ENCODE measurements around the gene ASTN2. TPM values are rescaled to one million over a fixed set of nuclear protein-coding genes. Genes with fewer than 3 reads are reported as not detected.
A peak's percentile ranks its signal among the peaks of the same experiment; 100 is the strongest.

The ASTN2 gene
- total and polyA plus RNA-seq, 9 donors: 1.8 to 6.4 (median 3.2) TPM

GRCh38 chr9:116572095-116572748, 842.6 kb downstream of the ASTN2 start:
- peak; percentile 93 to 97 (median 94) for DNase-seq
- Histone ChIP-seq H3K36me3 (no peaks in the 10 kb centered on the region), H3K4me3 (no peak overlapping the region), H3K9me3 (no peaks in the 10 kb centered on the region), H3K27ac (no peak overlapping the region), H3K27me3 (no peaks in the 10 kb centered on the region), H3K4me1 (ENCODE audit: insufficient read depth) (no peaks in the 10 kb centered on the region)
- intact Hi-C loops (cut with DNase I): loop anchor here in 3 of 4 donors (5.0 kb wide), 3 partner anchors 420 to 980 kb away; partner anchors contain the start of gene PAPPA (in 2 of the 3)
- 21 to 24% (median 22%) methylated on average over 12 of the region's 12 CpGs for WGBS, 3 donors
- TF ChIP-seq CTCF (IDR thresholded peaks at IDR 0.05) (peak; percentile 87 to 91 (median 91)), POLR2A (IDR thresholded peaks at IDR 0.05) (peak; percentile 24), EP300 (IDR thresholded peaks at IDR 0.05) (no peak)

GRCh38 chr9:116569111-116569510, 845.7 kb downstream of the ASTN2 start:
- H3K4me3 ChIP-seq: no peak overlapping the region
- no peaks in the 10 kb centered on the region for H3K27me3 ChIP-seq
- 91 to 93% (median 91%) methylated on average over 5 of the region's 5 CpGs for WGBS, 3 donors
- H3K4me1 ChIP-seq (ENCODE audit: insufficient read depth): no peaks in the 10 kb centered on the region
- intact Hi-C loops (cut with DNase I): no loop called here
- DNase-seq: no peak
- no peaks in the 10 kb centered on the region for H3K9me3 ChIP-seq
- no peak for TF ChIP-seq EP300 (IDR thresholded peaks at IDR 0.05)
- no peak for TF ChIP-seq POLR2A (IDR thresholded peaks at IDR 0.05)
- no peak for TF ChIP-seq CTCF (IDR thresholded peaks at IDR 0.05)
- no peak overlapping the region for H3K27ac ChIP-seq
- no peaks in the 10 kb centered on the region for H3K36me3 ChIP-seq

- H3K36me3 ChIP-seq: no peaks in the 10 kb centered on the region
- H3K4me3 ChIP-seq: no peak overlapping the region
- H3K27ac ChIP-seq: no peak overlapping the region
- intact Hi-C loops (cut with DNase I): no loop called here
- DNase-seq: no peak
- H3K4me1 ChIP-seq (ENCODE audit: insufficient read depth): no peaks in the 10 kb centered on the region
- WGBS, 3 donors: 63 to 67% (median 63%) methylated on average over 5 of the region's 5 CpGs
- no peaks in the 10 kb centered on the region for H3K9me3 ChIP-seq
- H3K27me3 ChIP-seq: no peaks in the 10 kb centered on the region
- no peak for TF ChIP-seq CTCF (IDR thresholded peaks at IDR 0.05)
- TF ChIP-seq POLR2A (IDR thresholded peaks at IDR 0.05): no peak
- TF ChIP-seq EP300 (IDR thresholded peaks at IDR 0.05): no peak
These were observed 848.0 kb downstream of the ASTN2 start for GRCh38 chr9:116566677-116567488.

GRCh38 chr9:116565986-116566385, 848.9 kb downstream of the ASTN2 start:
- TF ChIP-seq EP300 (IDR thresholded peaks at IDR 0.05) (no peak), POLR2A (IDR thresholded peaks at IDR 0.05) (no peak), CTCF (IDR thresholded peaks at IDR 0.05) (no peak)
- Histone ChIP-seq H3K4me3 (no peak overlapping the region), H3K27me3 (no peaks in the 10 kb centered on the region), H3K9me3 (no peaks in the 10 kb centered on the region), H3K36me3 (no peaks in the 10 kb centered on the region), H3K4me1 (ENCODE audit: insufficient read depth) (no peaks in the 10 kb centered on the region), H3K27ac (no peak overlapping the region)
- no peak for DNase-seq
- intact Hi-C loops (cut with DNase I): no loop called here
